HG03103 (cell line): ENCODE data around the gene BNC2.
"Not testable (repeated sequence)": the region's sequence is repeated elsewhere in the genome, so short reads cannot be mapped to it uniquely, and the experiment has no call there.

ENCODE experiments used
- ATAC-seq: cut with Tn5 transposase; IDR thresholded peaks from one replicate; pipeline ENCODE4 v1.9.1; 2021; ENCODE audit warnings: low read depth; ENCODE audit not compliant: unreplicated experiment

The BNC2 gene

DNA sequence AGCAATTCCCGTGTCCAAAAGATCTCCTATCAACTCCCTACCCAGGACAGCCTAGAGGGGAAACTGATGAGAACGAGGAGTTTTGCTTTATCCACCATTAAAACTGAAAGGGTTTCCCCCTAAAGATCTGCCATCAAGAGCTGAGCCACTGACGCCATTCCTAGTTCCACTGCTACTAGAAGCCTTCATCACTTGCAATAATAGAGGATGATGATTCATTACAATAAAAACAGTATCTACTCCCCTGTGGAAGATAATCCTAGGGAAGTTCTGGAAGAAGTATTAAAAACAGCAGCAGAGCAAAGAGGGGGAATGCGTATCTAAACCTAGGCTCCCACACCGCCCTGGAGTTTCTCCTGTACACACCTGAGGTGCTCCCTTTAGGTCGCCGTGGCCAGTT, 394.5 kb downstream of the BNC2 start:
- no peak for ATAC-seq

DNA sequence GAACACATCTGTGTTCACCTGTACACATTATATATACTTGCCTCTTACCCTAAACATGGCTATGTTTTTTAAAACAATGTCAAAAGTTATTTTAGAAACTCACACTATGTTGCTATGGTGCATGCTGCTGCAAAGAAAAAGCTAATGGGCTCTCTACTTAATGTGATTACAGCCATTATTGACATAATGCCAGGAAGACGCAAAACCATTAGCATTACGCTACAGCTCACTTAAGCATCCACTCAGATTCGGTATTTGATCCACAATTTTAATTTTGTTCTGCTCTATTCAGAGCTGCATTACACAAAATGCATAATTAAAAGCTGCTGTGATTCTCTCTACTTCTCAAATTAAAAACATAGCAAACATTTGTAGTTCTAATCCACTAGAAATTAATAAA, 395.2 kb downstream of the BNC2 start:
- ATAC-seq, result no peak

DNA sequence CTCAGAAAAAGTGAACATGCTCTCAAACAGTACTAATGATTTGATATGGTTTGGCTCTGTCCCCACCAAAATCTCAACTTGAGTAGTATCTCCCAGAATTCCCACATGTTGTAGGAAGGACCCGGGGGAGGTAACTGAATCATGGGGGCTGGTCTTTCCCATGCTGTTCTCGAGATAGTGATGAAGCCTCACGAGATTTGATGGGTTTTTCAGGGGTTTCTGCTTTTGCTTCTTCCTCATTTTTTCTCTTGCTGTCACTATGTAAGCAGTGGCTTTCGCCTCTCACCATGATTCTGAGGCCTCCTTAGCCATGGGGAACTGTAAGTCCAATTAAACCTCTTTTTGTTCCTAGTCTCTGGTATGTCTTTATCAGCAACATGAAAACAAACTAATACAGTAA, 401.3 kb downstream of the BNC2 start:
- no peak for ATAC-seq

DNA sequence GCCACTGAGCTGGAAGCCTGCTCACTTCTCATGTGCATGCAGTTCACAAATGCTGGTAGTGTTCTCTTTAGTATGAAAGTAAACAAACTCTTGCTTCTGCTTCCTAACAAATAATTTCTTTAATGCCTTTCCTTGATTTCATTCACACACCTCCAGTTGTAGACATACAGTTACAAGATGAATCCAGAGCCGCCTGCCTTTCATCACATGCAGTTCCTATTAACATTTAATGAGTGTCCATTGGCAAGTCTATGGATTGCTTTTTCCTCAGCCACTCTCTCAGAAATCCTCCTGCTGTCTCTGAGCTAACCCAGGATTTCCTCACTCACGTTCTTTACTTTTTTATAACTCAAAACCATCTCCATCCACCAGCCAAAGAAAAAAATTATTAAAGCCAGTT, 408.6 kb downstream of the BNC2 start:
- ATAC-seq, result no peak

DNA sequence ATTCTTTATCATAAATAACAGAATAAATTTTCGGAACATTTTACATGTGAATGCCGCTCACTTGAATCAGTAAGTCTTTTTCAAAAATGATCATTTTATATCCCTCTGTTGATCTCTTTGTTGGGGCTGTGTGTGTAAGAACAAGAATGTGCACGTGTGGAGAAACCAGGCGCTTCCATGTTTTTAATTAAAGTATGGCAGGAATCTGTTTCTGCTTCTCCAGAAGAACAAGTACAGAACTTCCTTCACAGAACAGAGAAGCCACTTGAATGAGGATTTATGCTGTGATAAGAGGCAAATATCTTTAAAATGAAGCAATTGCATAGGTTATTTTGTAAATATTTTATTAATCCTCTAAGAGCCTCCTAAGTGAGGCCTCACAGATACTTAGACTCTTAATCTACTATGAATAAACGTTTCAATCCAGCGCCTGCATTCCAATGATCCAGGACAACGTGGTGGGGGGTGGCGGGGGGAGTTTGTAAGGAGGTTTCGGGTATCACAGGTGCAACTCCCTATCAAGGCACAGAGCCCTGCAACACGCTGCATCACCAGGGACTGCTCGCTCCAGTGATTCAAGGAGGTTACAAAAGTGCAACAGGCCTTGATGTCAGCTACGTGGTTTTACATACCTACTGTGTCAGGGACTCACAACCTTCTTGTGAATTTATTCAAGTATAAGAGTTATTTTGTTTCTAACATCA, 409.2 kb downstream of the BNC2 start:
- ATAC-seq, result no peak

DNA sequence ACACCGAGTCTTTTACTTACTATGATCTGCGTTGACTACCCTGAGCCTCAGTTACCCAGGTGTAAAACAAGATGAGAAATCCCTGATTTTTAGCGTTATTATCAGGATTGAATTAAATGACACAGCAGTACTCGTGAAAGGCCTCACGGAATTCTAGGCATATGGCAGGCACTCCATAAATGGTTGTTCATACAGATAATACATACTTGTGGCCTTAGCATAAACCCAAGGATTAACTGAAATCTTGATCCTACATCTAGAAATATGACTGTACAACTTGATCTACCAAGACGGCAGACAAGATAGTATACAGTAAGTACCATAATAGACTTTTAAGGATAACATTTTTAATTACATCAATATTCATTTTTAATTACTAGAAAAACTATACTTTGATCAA, 409.8 kb downstream of the BNC2 start:
- no peak for ATAC-seq

DNA sequence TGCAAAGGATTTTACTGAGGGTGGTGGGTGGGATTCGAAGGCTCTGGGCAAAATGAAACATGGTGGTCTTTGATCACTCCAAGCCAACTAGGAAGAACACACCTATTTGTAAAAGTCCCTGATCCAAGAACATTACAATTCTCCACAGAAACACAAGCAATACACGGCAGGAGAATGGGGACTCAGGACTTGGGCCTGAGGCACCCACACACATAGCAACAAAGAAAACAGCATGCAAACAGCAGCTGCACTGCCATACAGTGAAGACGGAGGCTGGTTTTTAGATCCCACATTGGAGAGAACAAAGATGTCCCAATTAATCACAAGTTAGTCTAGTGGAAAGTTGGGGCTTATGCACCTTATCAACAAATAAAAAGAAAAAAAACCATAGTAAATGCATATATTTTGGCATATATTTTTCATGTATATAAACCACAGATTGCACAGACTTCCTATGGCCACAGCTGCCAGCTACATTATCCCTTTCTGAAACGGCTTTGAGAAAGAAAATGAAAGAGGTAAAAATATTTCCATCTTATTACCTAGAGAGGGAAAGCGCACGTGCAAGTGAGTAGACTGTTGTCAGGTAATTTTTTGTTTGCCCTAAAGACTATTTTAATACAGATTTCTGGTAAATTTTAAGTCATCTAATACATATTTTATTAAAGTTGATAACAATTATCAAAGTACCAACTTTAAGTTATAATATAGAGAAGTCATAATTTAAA, 410.9 kb downstream of the BNC2 start:
- no peak for ATAC-seq

DNA sequence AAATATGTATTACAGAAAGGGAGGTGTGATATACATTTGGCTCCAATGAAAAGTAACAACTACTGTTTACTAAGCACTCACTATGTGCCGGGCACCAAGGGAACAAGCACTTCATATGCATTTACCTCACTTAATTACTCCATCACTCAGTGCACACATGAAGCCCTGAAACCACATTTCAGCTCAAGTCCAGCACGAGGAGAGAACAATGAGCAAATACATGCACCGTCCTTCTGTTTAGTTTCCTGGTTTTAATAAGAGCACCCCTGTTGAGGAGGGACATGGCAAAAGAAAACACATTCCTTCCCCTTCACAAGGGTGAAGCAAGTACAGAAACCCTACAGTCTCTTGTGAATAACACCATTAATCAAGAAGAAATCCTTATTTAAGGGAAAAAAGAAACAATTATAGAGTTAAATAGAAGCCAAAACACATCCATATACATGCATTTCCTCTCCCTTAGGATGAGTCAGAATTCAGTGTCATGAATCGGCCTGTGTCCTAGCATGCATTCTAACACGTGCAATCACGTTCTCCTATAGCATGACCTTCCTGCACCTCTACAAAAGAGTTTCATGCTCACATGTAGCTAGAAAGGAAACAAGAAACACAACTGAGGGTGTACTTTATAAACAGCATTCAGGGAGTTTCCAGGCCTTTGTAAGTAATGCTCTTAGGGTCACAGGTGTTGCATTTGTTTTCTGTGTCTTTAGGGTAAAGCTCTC, 411.6 kb downstream of the BNC2 start:
- no peak for ATAC-seq

DNA sequence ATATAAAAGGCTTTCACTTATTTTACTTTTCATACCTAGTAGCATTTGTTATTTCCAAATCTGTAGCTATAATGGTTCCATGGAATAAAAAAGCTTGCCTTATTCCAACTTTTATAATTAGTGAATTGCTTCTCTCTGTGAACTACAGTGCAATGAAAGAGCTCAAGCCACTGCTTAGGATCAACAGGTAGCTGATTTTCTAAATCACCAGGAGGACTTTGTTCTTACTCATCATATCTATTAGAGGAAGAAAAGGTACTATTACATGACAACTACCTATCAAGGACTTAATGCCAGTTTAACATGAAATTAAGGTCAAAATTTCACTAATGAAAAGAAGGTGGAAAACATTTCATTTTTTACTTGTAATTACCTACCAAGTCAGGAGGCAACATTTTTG, 414.6 kb downstream of the BNC2 start:
- no peak for ATAC-seq

DNA sequence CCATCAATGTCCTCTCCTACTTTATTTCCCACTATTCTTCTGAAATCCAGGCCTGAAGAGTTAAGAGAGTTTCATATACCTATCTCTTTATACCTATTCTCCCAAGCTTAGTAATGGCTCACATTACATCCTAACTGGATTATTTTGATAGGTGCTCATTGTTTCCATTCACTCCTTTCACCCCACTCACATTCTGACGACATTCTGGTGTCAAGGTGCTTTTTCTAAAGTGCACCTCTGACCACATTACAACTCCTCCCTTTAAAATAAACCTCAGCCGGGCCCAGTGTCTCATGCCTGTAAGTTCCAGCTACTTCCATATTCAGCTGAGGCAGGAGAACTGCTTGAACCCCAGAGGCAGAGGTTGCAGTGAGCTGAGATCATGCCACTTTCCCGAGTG, 417.1 kb downstream of the BNC2 start:
- ATAC-seq, result no peak

DNA sequence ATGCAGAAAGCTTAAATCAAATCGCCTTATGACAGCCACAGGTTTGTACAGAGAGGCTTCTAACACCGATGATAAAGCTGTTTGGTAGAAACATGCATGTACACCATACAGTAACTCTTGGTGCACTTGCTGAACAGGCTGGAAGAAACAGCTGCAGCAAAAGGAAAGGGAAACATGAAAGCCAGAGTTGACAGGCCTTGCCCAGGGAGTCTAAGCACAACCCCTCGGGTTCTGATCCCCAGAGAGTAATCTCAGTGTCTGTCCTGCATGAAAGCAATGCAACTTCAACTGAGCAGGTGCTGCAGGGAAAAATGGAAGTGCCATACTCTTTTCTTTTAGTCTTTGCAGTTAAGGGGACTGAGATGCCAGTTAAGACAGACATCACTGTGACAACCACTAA, 419.9 kb downstream of the BNC2 start:
- no peak for ATAC-seq

DNA sequence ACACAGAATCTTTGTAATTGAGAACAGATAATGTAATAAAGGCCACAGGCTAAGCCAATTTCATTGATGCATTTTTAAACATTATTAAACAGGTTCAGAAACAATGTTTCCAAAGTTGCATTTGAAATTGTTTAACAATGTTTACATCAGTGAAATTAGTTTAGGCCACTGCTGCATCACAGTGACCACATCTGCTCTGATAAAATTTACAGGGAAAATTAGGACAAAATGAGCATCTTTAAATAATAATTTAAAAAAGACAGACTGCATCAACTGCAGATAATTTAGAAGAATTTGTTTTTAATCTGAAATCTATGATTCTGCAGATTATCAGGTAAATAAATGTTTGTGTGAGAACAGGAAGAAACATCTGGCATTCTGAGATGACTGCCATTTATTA, 420.4 kb downstream of the BNC2 start:
- no peak for ATAC-seq

DNA sequence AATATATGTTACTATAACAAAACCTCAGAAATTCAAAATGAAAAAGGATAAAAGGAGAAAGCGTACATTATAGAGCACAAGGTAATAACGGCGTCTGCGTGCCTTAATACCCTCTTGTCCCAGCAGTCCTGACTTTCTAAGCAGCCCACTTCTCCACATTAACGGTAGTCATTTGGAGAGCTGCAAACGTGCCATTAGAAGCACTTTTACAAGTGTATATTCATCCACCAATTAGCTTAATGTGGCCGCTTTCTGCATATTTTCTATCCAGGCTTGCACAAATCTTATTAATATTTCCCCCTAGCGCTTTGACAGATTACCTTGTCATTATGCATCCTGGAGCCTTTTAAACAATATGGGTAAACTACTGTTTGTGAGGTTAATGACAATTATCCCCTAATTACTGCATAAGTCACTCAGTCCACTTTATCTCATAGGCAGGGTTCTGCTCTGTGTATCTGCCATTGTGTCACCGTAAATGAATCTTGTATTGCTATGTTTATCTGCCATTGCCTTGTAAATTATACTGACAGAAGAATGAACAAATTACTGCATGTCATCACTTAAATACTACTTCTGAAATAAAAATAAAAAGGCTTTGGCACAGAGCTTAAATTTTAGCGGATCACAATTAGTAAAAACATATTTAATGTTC, 421.3 kb downstream of the BNC2 start:
- no peak for ATAC-seq

DNA sequence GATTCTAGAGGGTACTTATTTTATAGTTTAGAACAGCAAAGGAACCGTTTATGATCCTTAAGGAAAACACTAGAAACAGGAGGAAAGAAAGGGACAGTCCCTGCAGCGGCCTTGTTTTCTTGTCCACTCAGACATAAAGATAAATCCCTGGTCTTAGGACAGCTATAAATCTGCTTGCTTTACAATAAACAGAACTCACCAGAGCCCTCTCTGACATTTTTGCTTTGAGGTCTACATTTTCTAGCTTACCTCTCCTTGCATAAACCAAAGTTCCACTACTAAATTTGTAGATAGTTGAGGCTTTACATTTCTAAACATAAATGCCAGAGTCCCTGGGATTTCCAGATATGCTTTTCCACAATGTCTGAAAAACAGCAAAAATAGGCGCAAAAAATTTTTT, 422.5 kb downstream of the BNC2 start:
- ATAC-seq, result no peak

DNA sequence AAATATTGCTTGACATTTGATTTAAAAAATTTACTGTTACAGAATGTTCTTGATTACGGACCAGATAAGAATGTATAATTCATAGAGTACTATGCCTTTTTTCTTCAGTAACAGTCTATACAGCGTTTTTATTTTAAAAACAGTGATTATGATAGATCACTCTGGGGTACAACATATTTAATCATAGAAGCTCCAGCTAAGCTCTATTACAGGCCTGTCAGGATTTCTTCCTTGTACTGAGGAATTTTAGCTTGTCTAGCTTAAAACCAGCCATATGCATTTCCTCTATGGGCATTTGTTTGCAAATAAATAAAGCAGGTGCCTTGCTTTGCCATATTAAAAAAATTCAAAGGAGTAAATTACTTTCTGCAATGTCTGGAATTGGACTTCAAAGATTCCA, 423.8 kb downstream of the BNC2 start:
- ATAC-seq, result no peak

DNA sequence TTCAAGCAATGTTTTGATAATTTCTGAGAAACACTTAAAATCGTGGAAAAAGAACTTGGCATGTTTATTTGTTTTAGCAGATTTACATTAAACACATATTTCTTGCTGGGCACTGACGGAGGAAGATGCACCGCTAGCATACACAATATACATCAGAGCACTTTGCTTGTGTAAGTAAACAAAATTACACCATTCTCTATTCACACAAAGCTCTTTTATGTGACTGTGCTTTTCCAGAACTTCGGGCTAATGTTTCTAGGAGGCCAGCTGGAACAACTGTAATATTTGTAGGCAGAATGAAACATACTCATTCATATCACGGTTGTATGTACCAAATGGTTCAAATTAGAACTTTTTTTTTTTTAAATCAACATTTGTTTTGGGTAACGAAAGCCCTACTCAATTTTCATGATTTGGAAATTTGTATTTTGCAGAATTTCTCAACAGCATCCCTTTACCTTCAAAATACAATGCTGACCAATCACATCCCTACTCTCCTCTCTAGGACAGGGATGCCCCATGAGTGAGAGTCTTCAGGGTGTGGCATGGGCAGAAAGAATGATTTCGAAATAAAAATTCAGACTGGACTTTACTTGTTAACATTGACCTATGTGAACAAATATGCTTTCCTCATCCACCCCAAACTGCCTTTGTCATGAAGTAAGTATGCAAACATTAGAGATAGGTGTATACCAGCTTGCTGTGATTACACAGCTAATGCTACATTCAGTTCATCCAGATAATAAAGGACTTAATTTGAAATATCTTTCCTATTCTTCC, 425.1 kb downstream of the BNC2 start:
- ATAC-seq, result no peak

DNA sequence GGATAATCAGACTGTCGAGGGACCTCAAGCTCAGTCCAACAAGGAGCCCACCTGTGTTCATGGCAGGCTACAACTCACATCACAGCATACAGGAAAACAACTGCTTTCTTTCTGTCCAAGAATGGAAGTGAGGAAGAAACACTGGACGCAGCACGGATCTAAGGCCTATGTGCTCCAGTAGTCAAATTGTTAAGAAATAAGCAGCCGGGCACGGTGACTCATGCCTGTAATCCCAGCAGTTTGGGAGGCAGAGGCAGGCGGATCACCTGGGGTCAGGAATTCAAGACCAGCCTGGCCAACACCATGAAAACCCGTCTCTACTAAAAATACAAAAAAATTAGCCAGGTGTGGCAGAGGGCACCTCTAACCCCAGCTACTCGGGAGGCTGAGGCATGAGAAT, 427.8 kb downstream of the BNC2 start:
- no peak for ATAC-seq

DNA sequence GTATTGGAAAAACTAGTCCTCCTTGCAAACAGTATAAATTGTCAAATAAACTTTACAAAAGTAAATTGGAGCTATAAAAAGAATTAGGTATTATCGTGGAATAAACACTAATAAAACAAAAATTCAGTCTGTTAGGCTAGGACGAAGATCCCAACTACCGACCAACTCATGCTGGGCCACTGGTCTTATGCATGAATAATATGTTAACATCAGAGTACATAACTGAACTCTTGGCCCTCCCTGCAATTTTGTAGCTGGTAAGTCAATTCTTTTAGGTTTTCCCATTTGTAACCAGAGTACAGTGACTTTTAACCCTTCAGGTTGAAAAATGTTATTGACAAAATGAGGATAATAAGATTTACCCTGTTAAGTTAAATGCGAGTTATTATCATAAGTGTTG, 428.7 kb downstream of the BNC2 start:
- ATAC-seq, result no peak

DNA sequence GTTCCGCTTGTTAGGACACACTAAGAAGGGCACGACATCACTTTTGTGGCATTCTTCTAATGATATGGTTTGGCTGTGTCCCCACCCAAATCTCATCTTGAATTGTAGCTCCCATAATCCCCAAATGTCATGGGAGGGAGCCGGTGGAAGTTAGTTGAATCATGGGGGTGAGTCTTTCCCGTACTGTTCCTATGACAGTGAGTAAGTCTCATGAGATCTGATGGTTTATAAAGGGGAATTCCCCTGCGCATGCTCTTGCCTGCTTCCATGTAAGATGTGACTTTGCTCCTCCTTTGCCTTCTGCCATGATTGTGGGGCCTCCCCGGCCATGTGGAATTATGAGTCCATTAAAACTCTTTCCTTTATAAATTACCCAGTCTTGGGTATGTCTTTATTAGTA, 431.6 kb downstream of the BNC2 start:
- not testable (repeated sequence) for ATAC-seq

DNA sequence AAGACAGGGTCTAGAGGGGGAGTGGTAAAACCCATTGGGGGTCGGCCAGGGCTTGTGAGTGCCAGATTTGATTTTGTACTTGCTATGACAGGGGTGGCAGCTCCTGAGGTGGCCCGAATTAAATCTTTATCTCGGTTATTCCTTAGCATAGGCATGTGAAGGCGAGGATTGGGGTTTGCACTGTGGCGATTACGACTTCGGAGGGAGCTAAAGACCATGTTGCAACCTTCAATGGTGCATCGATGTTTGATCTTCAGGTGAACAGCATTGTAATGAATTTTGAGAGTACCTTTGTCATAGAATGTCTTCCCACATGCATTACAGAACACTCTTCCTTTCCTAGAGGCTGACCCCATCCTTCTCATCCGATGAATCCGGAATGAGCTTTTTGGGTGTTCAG, 433.9 kb downstream of the BNC2 start:
- no peak for ATAC-seq

DNA sequence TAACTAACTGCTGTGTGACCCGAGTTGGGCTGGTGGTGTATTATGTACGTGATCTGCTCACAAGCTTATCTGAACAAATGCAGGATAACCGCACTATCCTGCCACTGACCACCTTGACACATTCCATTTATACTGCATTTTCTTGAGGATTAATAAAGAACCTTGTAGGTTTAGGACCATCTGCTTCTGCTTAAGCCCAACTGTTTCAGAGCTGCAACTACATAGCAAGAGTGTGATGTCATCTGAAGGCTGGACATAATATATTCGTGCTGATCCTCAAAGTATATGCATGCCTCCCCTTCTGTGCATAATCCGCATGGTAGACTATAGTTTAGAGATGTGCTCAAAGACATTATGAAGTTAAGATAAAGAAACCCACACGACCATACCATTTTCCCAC, 435.9 kb downstream of the BNC2 start:
- no peak for ATAC-seq
